Mammary epithelial cell (primary cell): ENCODE measurements around the gene RNF157.

Source experiments
- CTCF ChIP-seq, 2 donors: IDR thresholded peaks in 1 of 2; conservative IDR thresholded peaks in 1 of 2; 2 replicates each; pipeline ENCODE4 v1.5.1; 2011 to 2012; ENCODE audit warnings: inconsistent platforms in 2 of 2, low read length in 2 of 2, mild to moderate bottlenecking in 2 of 2, control low read depth in 1 of 2, low read depth in 1 of 2; ENCODE audit not compliant: insufficient read depth in 1 of 2; ENCODE audit errors: extremely low read depth in 1 of 2
- EZH2 ChIP-seq: IDR thresholded peaks from 2 replicates; pipeline ENCODE4 v1.6.1; 2012; ENCODE audit warnings: low read length, inconsistent platforms, borderline replicate concordance

DNA sequence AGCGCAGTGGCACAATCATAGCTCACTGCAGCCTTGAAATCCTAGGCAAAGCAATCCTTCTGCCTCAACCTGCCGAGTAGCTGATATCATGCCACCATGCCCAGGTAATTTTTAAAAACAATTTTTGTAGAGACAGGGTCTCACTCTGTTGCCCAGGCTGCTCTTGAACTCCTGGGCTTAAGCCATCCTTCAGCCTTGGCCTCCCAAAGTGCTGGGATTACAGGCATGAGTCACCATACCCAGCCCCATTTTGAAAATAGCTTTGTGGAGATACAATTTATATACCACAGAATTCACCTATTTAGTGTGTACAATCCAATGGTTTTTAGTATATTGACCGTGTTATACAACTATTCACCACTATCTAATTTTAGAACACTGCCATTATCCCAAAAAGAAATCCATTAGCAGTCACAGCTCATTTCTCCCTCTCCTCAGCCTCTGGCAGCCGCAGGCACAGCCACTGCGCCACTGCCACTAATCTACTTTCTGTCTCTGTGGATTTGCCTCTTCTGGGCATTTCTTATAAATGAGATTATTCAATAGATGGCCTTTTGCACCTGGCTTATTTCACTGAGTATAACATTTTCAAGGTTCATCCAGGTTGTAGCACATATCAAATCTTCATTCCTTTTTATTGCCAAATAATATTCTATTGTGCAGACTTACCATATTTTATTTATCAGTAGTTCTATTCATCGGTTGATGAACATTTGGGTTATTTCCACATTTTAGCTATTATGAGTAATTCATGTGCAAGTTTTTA lies 6.5 kb downstream of the RNF157 start:
- TF ChIP-seq CTCF (conservative IDR thresholded peaks at IDR 0.05 in 1 of 2, IDR thresholded peaks at IDR 0.05 in 1 of 2; ENCODE audit: extremely low read depth in 1 of 2, insufficient read depth in 1 of 2, low read depth in 1 of 2, low read length in 2 of 2), result no peak
- TF ChIP-seq EZH2, result no peak
